Measurements from ENCODE around the gene LCN6.
A peak's percentile ranks its signal among the peaks of the same experiment; 100 is the strongest.
"Not testable (repeated sequence)": the region's sequence is repeated elsewhere in the genome, so short reads cannot be mapped to it uniquely, and the experiment has no call there.

The LCN6 gene

DNA sequence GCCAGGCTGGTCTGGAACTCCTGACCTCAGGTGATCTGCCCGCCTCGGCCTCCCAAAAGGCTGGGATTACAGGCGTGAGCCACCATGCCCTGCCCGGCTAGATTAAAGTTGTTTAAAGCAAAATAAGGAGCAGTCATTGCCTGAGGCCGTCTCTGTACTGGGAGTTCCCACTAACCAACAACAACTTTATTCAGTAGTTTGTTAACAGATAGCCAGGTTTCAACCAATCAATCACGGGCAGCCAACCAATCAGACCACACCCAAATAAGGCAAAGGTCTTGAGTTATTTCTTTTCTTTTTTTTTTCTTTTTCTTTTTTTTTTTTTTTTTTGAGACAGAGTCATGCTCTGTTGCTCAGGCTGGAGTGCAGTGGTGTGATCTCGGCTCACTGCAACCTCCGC is 43.6 kb downstream of the LCN6 start:
- not testable (repeated sequence) for DNase-seq

DNA sequence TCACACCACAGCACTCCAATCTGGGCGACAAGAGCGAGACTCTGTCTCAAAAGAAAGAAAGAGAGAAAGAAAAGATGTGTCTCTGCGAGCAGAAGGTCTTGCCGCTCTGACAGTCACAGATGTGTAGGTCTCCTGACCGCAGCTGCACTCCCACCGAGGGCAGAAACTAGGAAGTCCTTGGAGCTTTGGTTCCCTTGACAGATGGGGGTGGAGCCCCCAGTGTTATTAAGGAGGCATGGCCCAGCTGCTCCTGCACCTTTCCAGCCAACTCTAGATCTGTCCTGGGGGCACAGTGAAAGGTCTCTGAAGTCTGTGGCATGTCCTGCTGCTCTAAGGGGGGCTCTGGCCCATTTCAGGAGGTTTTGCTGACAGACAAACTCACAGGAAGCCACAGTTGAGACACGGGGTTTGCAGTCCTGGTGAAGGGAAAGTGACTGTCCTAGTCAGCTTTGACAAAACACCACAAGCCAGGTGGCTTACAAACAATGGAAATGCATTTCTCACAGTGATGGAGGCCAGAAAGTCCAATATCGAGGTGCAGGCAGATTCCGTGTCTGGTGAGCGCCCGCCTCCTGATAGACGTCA is 45.0 kb downstream of the LCN6 start:
- no peak for DNase-seq

DNA sequence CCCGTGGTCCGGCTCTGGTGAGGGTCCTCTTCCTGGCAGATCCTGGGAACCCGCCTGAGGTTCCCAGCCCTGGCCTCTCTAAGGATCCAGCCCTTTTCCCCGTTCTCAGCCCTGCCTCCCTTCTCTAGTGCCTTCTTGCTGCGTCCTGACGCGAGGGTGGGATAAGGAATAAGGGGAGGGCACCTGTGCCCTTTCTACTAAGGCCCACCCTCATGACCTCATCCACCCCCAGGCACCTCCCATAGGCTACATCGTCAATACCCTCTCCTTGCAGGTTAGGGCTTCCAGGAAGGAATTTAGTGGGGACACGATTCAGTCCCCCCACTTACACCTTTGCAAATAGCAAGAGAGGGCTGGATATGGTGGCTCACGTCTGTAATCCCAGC is 46.7 kb downstream of the LCN6 start:
- no peak for DNase-seq

DNA sequence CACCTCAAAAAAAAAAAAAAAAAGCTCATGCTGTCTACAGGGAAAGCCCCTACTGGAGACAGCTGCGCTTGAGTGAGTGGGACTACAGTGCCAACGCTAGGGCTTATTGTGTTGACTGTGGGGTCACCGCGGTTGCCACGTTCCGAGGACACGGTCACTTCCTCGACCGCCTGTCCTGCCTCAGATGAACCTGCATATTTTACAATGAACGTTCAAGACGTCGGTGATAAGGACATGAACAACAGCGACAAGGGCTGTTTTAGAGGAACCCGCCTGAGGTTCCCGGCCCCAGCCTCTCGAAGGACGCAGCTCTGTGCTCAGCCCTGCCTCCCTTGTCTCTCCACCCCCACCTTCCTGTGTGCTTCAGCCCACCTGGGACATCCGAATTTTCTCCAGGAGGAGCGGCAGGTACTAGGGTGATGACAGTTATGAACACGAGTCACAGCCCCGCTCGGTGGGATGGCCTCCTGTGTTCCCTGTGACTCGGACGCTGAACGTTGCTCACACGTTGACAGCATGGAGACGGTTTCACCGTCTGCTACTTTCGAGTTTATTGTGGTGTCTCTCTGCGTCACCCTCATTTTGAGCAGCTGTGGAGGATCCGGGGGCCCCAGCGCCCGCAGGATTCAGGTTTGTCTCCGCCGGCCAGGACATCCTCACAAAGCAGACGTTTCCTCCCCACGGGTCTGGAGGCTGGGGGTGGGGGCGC is 47.2 kb downstream of the LCN6 start:
- DNase-seq, result peak; percentile 22 to 34 (median 28)

DNA sequence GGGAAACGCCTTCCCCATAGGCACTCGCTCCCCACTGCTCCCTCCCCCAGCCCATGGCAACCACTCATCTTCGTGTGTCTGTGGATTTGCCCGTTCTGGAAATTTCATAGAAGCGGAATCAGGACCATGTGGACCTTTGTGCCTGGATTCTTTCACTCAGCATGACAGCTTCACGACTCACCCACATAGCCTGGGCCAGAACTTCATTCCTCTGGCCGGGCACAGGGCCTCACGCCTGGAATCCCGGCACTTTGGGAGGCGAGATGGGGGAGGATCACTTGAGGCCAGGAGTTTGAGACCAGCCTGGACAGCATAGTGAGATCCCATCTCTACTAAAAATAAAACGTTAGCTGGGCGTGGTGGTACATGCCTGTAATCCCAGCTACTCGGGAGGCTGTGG is 48.0 kb downstream of the LCN6 start:
- no peak for DNase-seq

DNA sequence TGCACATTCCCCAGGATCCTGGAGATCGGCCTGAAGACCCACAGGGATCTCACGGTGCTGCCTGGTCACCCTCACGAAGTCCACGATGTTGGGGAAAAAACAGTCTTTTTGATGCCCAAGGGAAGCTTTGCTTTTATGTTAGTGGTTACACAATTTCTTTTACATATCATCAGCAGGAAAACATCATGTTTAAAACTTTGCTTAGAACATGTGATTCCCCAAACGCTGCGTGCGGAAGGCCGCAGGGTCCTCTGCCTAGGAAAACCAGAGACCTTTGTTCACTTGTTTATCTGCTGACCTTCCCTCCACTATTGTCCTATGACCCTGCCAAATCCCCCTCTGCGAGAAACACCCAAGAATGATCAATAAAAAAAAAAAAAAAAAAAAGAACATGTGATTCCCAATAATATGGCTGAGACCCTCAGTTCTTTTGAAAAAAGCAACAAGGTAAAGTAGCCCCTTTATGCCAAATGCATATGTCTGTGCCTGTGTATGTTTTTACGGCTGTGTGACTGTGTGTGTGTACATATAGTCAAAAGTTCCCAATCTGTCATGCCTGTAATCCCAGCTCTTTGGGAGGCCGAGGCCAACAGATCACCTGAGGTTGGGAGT is 49.6 kb downstream of the LCN6 start:
- DNase-seq, result no peak

DNA sequence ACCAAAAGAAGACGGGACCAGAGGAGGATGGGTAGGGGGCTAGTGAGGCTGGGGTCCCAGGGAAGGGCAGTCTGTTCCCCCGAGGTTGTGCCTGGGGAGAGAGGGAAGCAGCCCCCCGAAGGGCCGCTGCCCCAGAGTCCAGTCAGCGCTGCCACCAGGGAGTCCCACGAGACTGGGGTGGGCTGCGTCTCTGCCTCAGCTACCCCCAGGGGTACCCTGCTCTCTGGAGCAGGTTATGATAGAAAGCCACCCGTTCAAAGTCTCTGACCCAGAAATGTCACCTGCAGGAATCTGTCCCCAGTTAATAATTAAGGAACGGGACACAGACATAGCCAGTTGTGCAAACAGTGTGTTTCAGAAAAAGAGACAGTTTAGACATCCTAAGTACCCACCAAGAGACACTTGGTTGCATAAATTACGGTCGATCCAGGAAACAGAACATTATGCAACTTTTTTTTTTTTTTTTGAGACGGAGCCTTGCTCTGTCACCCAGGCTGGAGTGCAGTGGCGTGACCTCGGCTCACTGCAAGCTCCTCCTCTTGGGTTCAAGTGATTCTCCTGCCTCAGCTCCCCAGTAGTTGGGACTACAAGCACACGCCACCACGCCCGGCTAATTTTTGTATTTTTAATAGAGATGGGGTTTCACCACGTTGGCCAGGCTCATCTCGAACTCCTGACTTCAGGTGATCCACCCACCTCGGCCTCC is 50.4 kb downstream of the LCN6 start:
- no peak for DNase-seq

DNA sequence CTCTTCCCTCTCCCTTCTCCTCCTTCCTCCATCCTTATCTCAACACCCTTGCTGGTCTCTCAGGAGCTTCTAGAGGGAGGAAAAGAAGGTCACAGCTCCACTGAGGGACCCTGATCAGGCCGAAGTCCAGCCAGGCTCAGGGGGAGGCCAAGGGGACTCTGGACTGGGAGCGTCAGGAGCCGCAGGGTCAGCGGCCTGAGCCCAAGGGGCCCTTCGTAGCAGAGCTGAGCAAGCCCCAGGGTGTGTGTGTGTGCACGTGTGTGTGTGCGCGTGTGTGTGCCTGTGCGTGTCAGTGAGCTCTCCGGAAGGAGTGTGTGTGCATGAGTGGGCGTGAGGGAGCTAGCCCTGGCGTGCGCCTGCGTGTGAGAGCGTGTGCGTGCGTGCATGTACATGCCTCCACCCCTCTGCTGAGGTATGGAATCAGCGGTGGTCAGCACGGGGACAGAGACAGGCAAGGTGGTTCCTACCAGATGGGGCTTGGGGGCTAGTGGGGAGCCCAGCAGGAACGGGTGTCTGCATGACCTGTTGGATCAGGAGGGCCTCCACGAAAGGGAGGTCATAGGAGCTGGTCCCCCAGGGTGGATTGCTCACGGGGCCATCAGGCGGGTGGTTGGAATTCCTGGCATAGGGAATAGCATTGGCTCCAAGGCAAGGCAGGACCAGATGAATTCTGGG is 51.0 kb downstream of the LCN6 start:
- DNase-seq, result no peak

DNA sequence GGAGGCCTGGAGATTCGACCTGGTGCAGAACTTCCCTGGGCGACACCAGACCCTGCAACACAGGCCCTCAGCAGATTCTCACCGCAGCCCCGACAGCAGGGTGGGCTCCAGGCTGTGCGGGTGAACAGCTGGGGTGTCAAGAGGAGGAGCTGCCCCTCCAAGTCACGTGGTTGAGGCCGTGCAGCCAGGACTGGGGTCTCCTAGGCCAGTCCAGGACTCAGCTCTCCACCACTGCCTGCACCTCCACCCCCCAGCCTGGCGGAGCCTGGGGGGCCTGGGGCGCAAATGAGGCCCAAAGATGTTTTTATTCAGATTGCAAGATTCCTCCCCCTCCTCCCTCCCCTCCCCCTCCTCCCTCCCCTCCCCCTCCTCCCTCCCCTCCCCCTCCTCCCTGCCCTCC is 51.8 kb downstream of the LCN6 start:
- DNase-seq, result no peak

DNA sequence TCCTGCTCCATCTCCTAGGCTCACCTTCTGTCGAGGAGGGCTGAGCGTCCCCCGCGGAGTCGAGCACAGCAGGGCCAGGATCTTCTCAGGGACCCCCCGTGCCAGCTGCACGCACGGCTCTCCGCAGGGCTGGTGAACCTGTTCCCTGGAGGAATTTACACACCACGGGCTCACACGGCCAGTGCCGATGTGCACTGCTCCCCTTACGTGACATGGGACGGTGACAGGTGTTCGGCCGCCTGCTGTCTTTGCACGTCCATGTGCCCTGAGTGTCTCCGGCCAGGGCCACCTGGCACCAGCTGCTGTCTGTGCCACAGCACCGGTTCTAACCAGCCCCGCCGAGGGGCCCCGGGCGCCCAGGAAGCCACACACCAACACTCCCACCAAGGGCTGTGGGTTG is 52.4 kb downstream of the LCN6 start:
- no peak for DNase-seq

DNA sequence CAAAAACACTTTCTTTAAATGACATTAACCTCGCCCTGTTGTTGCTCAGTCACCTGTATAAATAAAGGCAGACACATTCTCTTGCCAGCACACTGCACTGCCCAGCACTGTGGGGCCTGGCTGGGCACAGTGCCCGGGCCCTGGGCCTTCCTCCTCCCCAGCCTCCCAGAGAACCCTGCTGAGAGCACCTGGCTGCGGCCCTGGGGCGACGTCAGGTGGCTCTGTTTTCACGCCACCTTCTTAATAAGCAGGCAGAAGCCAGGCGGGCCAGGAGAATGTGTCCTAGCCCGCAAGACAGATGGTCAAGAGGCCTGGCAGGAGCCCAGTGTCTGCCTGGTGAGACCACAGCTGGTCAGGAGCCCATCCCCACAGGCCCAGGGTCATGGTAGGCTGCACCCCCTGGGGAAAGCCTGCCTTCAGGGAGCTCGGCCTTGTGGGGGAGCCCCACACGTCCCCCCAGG is 52.9 kb downstream of the LCN6 start:
- no peak for DNase-seq

DNA sequence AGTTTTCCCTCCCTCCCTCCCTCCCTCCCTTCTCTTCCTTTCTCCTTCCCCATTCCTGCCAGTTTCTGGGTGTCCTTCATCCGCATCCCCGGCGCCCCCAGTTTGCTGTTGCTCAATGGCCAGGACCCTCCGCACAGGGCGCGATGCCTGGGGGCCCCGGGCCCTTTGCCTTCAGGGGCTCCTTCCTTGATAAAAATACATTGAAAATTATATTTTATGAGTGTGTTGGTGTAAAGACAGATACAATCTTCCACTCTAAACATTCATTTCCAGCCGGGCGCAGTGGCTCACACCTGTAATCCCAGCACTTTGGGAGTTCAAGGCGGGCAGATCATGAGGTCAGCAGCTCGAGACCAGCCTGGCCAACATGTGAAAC is 53.5 kb downstream of the LCN6 start:
- DNase-seq, result no peak

DNA sequence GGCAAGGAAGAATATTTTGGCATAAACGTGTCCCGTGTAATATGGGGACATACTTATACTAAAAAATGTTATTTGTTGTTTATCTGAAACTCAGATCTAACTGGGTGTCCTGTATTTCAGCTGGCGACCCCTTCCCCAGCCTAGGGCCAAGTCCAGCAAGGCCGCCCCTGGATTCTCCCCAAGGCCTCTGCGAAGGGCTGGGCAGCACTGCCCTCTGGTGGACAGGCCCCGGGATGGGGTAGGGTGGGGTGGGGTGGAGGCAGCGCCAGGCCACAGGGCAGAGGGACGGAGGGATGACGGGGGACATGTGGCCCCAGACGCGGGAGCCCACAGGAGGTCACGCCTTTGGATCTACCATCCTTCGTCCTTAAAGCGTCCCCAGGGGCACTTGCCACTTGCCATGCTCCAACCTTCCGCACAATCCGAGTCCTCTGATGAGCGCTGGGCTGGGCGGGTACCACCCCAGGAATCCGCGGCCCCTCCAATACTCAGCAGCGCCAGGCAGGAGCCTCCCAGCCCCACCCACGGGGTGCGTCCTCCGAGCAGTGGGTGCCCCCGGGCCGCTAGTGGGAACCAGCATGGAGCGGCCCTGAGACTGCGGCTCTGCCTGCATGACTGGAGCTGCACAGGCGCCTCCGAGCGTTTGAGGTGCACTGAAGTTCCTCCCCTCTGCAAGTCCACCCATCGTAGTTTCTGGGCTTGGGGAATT is 54.0 kb downstream of the LCN6 start:
- peak in 1 of 4 experiments; percentile 9 for DNase-seq

Measured in activated naive CD4-positive, alpha-beta T cell (primary cell).